ENCODE results near the gene RBM38.
A peak's percentile ranks its signal among the peaks of the same experiment; 100 is the strongest.
"Not testable (repeated sequence)": the region's sequence is repeated elsewhere in the genome, so short reads cannot be mapped to it uniquely, and the experiment has no call there.

The RBM38 gene

GRCh38 chr20:57421253-57422220, 30.3 kb downstream of the RBM38 start:
- DNase-seq, result no peak

- DNase-seq, result no peak
Observed at GRCh38 chr20:57422254-57422653, 31.1 kb downstream of the RBM38 start.

- DNase-seq, result no peak
Observed at GRCh38 chr20:57425150-57426013, 34.2 kb downstream of the RBM38 start.

- no peak for DNase-seq
Observed at GRCh38 chr20:57426271-57426689, 35.1 kb downstream of the RBM38 start.

GRCh38 chr20:57426831-57427230, 35.6 kb downstream of the RBM38 start:
- no peak for DNase-seq

DNA sequence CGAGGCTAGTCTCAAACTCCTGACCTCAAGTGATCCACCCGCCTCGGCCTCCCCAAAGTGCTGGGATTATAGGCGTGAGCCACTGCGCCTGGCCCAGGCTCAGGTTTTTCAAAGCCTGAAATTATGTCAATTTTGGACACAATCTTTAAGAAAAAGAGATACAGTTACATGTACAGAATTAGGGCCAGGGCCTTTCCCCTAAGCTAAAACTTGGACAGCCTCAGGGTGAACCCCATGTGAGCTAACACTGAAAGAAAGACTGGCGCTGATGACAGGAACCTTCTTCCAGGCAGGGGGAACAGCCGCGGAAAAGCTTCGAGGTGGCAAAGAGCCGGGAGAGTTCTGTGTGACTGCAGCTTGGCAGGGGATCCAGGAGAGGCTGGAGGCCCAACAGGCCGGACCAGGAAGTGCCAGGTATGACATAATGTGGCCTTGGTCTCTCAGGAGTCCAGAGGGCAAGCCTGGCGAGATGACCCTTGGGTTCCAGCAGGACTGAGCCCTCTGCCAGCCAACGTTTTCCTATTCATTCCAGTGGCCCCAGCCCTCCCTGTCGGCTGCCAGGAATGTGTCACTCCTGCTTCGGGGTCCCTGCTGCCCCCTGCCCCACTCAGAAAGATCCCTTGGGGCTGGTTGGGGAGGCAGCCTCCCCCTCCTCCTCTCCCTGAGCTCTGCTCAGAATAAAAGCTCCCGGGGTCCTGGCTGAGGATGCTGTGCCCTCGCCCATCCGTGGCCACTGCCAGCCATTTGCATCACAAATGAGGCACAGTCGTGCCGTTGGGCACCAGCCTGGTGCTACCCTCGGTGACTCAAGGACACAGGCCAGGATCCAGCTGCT, 37.3 kb downstream of the RBM38 start:
- no peak for DNase-seq

DNA sequence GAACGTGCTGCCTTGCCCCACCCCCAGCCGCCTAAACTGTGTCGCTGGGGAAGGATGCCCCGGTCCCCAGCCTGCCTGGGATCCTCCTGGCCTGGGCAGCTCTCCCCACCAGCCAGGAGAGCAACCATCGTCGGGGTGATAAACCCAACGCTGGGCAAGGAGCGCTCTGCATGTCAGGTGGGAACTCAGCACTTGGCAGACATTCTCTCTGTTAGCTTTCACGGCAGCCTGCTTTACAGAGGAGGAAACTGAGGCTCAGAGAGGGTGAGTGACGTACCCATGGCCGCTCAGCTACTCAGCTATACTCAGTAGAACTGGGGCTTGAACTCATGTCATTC, 37.9 kb downstream of the RBM38 start:
- DNase-seq, result no peak

GRCh38 chr20:57429580-57430200, 38.5 kb downstream of the RBM38 start:
- DNase-seq, result no peak

- DNase-seq, result not testable (repeated sequence)
Observed at GRCh38 chr20:57430201-57430596, 39.0 kb downstream of the RBM38 start.

DNA sequence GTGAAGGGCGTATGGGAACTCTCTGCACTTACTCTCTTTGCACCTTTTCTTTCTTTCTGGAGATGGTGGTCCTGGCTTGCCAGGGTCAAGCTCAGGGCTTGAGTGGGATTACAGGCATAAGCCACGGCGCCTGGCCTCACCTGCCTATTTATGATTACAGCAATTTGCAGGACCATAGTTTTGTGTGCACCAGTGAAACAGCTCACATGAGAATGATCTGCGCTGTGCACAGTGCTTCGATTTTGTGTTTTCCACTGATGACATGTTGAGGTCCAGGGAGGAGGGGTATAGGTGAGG, 40.3 kb downstream of the RBM38 start:
- DNase-seq, result no peak

- no peak for DNase-seq
Observed at GRCh38 chr20:57432480-57432861, 41.3 kb downstream of the RBM38 start.

DNA sequence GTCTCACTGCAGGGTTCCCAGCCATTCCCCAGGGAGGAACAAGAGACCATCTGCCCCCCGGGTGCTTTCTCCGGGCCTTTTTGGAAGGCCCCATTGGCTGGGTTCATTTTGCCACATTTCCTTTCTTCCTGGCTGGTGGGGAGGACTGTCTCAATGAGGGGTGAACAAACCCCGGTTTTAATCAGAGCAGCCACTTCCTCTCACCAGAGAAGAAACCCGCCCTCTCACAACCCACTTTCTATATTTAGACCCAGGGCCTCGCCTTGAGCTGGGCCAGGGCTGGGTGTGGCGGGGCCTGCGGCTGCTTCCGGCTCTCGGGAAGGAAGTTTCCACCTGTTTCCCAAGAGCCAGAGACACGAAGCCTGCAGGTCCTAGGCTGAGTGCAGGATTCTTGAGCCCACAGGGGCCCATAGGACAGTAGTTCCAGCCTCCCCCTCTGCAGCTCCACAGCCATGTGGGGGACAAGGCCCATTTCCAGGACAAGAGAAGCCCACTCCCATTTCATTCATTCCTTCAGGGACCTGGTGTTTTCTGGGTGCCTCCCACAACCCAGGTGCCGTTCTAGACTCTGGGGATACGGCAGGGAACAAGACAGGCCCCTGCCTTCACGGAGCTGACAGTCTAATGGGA, 41.8 kb downstream of the RBM38 start:
- peak; percentile 71 for DNase-seq

DNA sequence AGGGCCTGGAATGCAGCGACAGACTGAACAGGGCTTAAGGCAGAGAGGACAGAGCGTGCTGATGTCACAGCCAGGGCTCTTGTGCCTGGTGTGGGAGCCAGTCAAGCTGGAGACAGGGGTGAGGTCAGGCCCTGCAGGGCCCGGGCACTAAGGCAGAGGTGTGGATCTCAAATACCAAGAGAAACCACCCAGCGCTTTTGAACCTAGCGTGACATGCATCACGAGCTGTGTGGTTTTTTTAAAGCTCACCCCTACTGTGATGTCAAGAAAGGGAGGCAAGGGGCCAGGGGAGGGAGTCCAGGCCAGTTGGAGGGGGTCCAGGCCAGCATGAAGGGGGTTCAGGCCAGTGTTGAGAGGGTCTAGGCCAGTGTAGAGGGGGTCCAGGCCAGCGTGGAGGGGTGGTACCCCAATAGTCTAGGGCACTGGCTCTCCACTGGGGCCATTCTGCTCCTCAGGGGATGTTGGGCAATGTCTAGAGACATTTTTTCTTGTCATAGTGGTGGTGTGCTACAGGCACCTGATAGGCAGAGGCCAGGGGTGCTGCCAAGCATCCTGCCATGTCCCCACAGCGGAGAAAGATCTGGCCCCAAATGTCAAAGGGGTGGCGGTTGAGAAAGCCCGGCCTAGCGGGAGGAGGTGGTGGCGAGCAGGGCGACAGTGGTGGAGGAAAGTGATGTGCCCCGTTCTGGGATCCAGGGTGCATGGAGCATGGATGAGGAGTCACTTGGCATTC, 42.6 kb downstream of the RBM38 start:
- no peak for DNase-seq

GRCh38 chr20:57434390-57434700, 43.1 kb downstream of the RBM38 start:
- DNase-seq, result peak; percentile 48

DNA sequence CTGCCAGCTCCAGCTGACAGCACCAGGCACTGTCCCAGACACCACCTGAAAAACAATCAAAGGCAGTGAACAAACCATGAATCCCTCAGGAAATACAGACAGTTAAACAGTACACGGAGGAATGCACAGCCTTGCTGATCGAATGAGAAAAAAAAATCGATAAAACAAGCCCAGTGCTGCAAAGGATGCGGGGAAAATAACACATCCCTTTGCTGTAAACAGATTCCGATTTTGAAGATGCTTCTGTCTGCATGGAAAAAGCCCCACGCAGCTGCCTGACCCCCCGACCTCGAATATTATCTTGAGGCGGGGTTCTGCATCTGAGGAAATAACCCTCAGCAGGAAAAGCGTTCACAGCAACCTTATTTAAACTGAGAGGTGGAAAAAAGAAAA, 43.9 kb downstream of the RBM38 start:
- no peak for DNase-seq

DNA sequence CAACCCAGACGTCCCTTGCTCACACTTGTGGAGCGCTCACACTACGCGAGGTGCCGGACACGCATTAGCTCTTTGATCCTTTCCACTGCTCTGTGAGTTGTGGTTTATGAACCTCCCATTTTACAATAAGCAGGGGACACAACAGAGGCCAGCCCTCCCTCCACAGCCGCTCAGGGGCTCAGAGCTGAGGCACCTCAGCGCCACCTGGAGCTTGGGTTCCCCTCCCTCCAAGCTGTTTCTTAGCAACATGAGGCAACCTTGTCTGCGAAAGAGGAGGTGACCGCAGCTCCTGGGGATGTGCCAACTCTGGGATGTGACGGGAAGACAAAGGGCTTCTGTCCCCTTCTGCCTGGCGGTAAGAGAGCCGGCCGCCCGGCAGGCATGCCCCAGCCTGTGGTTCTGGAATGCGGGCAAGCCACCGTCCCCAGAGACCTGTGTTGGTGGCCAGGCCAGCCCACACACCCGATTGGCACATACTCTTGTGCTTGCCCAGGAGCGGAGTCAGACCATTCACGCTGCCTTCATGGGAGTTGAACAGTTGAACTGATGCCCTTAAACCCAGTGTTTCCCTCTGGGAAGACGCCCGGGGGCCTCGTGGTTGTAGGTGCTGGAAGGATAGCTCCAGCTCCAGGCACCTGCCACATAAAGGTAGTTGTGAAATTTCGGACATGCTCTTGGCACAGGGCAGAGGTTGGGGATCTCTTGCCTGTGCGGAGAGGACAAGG, 44.5 kb downstream of the RBM38 start:
- peak; percentile 46 for DNase-seq

DNA sequence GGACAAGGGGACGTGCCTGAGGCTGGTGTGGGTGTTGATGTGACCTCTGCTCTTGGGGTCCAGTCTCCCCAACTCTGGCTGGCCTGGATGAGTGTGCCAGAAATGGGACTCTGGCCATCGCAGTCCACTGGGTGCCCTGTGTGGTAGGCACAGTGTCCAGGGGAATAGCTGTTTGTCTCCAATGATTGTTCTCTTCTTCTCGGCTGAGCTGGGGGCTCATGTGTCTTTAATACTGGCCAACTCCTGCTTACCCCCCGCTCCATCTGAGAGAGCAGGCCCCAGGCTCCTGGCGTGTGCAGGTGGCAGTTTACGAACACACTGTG, 45.0 kb downstream of the RBM38 start:
- DNase-seq, result no peak

DNA sequence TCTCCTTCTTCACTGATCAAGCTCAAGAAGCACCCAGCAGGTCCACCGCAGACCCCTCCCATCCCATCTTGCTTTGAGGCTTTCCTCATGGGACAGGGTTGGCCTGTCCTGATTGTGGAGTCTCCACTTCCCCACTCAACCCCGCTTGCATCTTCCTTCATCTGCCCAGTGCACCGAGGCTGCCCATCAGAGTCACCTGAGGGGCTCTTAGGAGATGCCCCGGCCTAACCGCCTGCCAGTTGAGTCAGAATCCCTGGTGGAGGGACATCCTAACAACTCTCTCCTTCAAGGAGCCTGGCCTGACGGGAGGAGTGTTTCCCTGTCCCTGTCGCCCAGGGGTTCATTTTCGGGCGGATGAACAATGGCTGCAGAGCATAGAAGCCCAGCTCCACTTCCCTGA, 46.1 kb downstream of the RBM38 start:
- no peak for DNase-seq

DNA sequence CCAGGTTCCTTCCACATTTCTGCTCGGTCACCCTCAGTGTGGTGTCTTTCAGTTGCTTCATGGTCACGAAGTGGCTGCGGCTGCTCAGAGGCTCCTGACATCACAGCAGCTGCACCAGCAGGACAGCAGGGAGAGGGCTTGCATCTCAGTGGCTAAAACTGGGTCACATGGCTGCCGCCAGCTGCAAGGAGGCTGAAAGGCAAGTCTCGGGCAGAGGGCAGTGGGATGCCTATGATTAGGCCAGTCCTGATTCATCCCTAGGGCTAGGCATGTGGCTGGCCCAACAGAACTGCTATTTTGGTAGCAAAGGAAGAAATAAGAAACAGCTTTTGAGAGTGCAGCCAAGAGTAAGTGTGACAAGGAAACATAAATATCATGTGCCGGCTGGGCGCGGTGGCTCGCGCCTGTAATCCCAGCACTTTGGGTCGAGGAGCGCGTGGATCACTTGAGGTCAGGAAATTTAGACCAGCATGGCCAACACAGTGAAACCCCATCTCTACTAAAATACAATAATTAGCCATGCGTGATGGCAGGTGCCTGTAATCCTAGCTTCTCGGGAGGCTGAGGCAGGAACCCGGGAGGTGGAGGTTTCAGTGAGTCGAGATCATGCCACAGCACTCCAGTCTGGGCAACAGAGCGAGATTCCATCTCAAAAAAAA, 46.6 kb downstream of the RBM38 start:
- no peak for DNase-seq

DNA sequence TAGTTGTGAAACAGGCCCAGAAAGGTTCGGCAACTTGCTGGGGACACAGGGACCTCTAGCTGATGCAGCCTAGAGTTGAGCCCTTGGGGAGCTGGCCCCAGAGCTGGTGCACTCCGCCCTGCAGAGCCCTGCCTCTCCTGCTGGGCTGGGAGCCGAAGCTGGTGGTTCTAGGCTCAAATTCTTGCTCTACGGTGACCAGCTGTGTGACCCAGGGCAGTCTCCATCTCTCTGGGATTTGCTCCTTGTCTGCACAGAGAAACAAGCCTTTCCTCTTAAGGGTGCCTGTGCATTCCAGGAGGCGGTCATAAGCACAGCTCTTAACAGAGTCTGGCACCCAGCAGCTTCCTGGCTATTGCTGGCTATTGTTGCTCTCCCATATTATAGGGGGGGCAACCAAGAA, 47.4 kb downstream of the RBM38 start:
- DNase-seq, result no peak

DNA sequence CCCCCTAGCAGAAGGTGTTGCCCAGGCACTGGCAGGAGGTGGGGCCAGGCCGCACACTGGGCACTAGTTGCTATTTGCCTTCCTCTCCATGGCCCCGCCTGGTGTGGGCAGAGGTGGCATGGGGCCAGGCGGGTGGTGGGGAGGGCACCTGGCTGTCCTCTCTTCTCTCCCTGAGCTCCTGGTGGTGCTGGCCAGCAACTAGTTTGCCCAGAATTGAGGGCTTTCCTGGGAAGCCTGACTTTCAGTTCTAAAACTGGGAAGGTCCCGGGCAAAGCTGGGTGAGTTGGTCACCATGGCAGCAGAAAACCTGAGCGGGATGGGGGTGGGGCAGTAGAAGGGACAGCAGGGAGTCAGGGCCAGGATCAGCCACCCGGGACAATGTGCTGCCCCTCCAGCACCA, 48.2 kb downstream of the RBM38 start:
- DNase-seq, result no peak
